ENCODE measurements around the gene PTPA. TPM values are rescaled to one million over a fixed set of nuclear protein-coding genes. Genes with fewer than 3 reads are reported as not detected.
A peak's percentile ranks its signal among the peaks of the same experiment; 100 is the strongest.

PTPA gene
- total and polyA plus RNA-seq, 7 experiments from 2014 or later, result 12.6 to 110 (median 48.1) TPM

DNA sequence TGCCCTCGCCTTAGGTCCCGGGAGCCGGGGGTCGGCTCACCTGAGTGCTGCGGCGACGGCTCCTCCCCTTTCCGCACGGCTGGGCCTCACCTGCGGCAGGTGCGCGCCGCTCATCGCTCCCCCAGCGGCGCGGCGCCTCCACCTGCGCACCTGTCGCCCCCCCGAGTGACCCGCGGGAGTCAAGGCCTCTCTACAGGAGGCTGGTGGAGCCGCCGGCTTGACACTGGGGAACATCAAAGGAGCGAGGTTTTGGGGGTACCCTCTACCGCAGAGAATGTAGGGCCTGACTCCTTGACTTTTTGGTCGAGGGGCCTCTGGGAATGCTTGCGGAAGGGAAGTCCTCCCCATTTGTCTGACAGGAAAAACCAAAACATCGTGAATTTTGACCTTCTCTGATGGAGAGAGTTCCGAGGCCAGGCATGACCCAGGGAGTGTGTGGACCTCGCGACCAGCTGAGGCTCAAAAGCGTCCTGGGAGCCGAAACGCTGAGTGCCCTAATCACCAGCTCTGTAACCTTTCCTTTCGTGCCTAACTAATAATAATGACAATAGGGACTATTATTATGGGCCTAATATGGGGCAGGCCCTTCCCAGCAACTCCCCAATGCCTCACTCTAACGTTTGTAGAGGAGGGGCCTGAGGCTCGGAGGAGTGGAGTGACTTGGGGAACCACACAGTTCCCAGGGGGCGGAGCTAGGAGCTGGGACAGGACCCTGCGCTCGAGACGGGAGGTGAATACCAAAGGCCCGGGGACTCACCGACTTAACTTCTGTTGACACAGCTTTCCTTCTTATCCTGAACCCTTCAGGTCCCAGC lies 67.6 kb downstream of the PTPA start:
- H3K4me3 Mint-ChIP-seq, result peak overlapping the region in 8 of 10 donors; percentile 37 to 90 (median 52)
- intact Hi-C loops (cut with micrococcal nuclease), result loop anchor here (1.0 to 5.0 kb wide), 8 partner anchors 24 to 721 kb away; partner anchors contain the start of genes MIGA2 (in 1 of the 2), NTMT1 (in 1 of the 2) and ODF2 (in 1 of the 2)
- Histone ChIP-seq H3K27ac (ENCODE audit: low read depth, low read length) (no peak overlapping the region), H3K9me3 (ENCODE audit: control insufficient read depth in 2 of 3, low read length in 3 of 3) (no peaks in the 10 kb centered on the region), H3K36me3 (ENCODE audit: control insufficient read depth in 2 of 3, insufficient read depth in 3 of 3, low read length in 3 of 3) (no peaks in the 10 kb centered on the region), H3K27me3 (ENCODE audit: control insufficient read depth in 2 of 2, insufficient read depth in 2 of 2, low read length in 2 of 2) (no peaks in the 10 kb centered on the region), H3K4me3 (ENCODE audit: low read length) (peak overlapping the region; percentile 81), H3K4me1 (ENCODE audit: control insufficient read depth in 2 of 2, insufficient read depth in 2 of 2, low read length in 2 of 2) (peaks cover 0 to 4% of the 10 kb centered on the region in 2 donors)
- H3K27ac Mint-ChIP-seq, result peak overlapping the region in 1 of 9 donors; percentile 23
- DNase-seq, result no peak
- no peak for ATAC-seq
- no peaks in the 10 kb centered on the region for H3K36me3 Mint-ChIP-seq
- no peaks in the 10 kb centered on the region for H3K9me3 Mint-ChIP-seq
- CTCF ChIA-PET, result interaction anchor here (0.7 to 1.6 kb wide), 3 partner anchors 36 to 896 kb away, joined by 3 read pairs; no protein-coding TSS in a partner anchor
- no peaks in the 10 kb centered on the region for H3K27me3 Mint-ChIP-seq
- peaks cover 0 to 13% (median 5%) of the 10 kb centered on the region in 7 donors for H3K4me1 Mint-ChIP-seq
- POLR2A ChIA-PET, result interaction anchor here (0.5 to 8.2 kb wide), 26 partner anchors 8 to 448 kb away, joined by 3 to 119 read pairs (median 4); partner anchors contain the start of gene NTMT1

- ChIA-PET CTCF (no interaction called here), POLR2A (interaction anchor here (0.6 to 1.9 kb wide), 3 partner anchors 25 to 352 kb away, joined by 3 to 6 read pairs (median 4); no protein-coding TSS in a partner anchor)
- no peaks in the 10 kb centered on the region for H3K27me3 Mint-ChIP-seq
- no peaks in the 10 kb centered on the region for H3K27me3 ChIP-seq (ENCODE audit: control insufficient read depth in 2 of 2, insufficient read depth in 2 of 2, low read length in 2 of 2)
- H3K27ac Mint-ChIP-seq, result peak overlapping the region in 1 of 9 donors; percentile 41
- intact Hi-C loops (cut with micrococcal nuclease), result no loop called here
- H3K4me3 Mint-ChIP-seq, result peak overlapping the region in 1 of 10 donors; percentile 35
- peaks cover 0 to 15% (median 0%) of the 10 kb centered on the region in 7 donors for H3K4me1 Mint-ChIP-seq
- H3K36me3 Mint-ChIP-seq, result no peaks in the 10 kb centered on the region
- H3K36me3 ChIP-seq (ENCODE audit: control insufficient read depth in 2 of 3, insufficient read depth in 3 of 3, low read length in 3 of 3), result no peaks in the 10 kb centered on the region
- no peak overlapping the region for H3K27ac ChIP-seq (ENCODE audit: low read depth, low read length)
- peaks cover 0 to 2% (median 0%) of the 10 kb centered on the region in 11 donors for H3K9me3 Mint-ChIP-seq
- ATAC-seq, result no peak
- DNase-seq, result no peak
- H3K4me1 ChIP-seq (ENCODE audit: control insufficient read depth in 2 of 2, insufficient read depth in 2 of 2, low read length in 2 of 2), result peaks cover 0 to 4% of the 10 kb centered on the region in 2 donors
- H3K9me3 ChIP-seq (ENCODE audit: control insufficient read depth in 2 of 3, low read length in 3 of 3), result no peaks in the 10 kb centered on the region
- H3K4me3 ChIP-seq (ENCODE audit: low read length), result no peak overlapping the region
Observed at GRCh38 chr9:129181246-129181645, 70.0 kb downstream of the PTPA start.

DNA sequence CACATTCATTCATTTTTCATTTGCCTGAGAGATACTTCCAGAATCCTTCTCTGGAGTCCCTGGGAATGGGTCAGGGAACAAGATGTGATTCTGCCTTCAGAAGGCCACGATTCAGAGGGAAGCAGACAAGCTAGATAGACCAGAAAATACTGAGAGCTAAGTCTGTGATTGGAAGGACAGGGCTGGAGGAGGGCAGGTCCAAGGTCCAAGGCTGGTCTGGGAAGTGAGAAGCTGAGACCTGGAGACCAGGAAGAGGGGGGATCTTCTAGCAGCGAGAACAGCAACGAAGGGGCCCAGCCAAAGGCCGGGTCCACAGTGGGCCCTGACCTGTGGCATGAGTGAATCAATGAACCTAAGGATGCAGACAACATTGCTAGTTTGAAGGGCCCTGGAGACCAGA lies 70.9 kb downstream of the PTPA start:
- no peaks in the 10 kb centered on the region for H3K36me3 Mint-ChIP-seq
- POLR2A ChIA-PET, result no interaction called here
- H3K27ac Mint-ChIP-seq, result peak overlapping the region in 2 of 9 donors; percentile 52 to 74
- Histone ChIP-seq H3K36me3 (ENCODE audit: control insufficient read depth in 2 of 3, insufficient read depth in 3 of 3, low read length in 3 of 3) (no peaks in the 10 kb centered on the region), H3K27ac (ENCODE audit: low read depth, low read length) (no peak overlapping the region), H3K9me3 (ENCODE audit: control insufficient read depth in 2 of 3, low read length in 3 of 3) (no peaks in the 10 kb centered on the region), H3K4me1 (ENCODE audit: control insufficient read depth in 2 of 2, insufficient read depth in 2 of 2, low read length in 2 of 2) (peaks cover 0 to 4% of the 10 kb centered on the region in 2 donors), H3K27me3 (ENCODE audit: control insufficient read depth in 2 of 2, insufficient read depth in 2 of 2, low read length in 2 of 2) (no peaks in the 10 kb centered on the region), H3K4me3 (ENCODE audit: low read length) (no peak overlapping the region)
- DNase-seq (no peak), ATAC-seq (no peak)
- peaks cover 0 to 15% (median 0%) of the 10 kb centered on the region in 7 donors for H3K4me1 Mint-ChIP-seq
- H3K4me3 Mint-ChIP-seq, result no peak overlapping the region
- intact Hi-C loops (cut with micrococcal nuclease), result no loop called here
- no peaks in the 10 kb centered on the region for H3K27me3 Mint-ChIP-seq
- H3K9me3 Mint-ChIP-seq, result peaks cover 0 to 2% (median 0%) of the 10 kb centered on the region in 11 donors
- CTCF ChIA-PET, result interaction anchor here (0.6 kb wide), 1 partner anchor 178 kb away, joined by 4 read pairs; no protein-coding TSS in a partner anchor

- H3K27ac ChIP-seq (ENCODE audit: low read depth, low read length), result no peak overlapping the region
- no peaks in the 10 kb centered on the region for H3K36me3 Mint-ChIP-seq
- H3K9me3 ChIP-seq (ENCODE audit: control insufficient read depth in 2 of 3, low read length in 3 of 3), result no peaks in the 10 kb centered on the region
- H3K4me3 Mint-ChIP-seq, result no peak overlapping the region
- peaks cover 0 to 4% of the 10 kb centered on the region in 2 donors for H3K4me1 ChIP-seq (ENCODE audit: control insufficient read depth in 2 of 2, insufficient read depth in 2 of 2, low read length in 2 of 2)
- H3K27me3 ChIP-seq (ENCODE audit: control insufficient read depth in 2 of 2, insufficient read depth in 2 of 2, low read length in 2 of 2), result no peaks in the 10 kb centered on the region
- no peak overlapping the region for H3K27ac Mint-ChIP-seq
- CTCF ChIA-PET, result no interaction called here
- H3K9me3 Mint-ChIP-seq, result peaks cover 0 to 2% (median 0%) of the 10 kb centered on the region in 11 donors
- no peaks in the 10 kb centered on the region for H3K36me3 ChIP-seq (ENCODE audit: control insufficient read depth in 2 of 3, insufficient read depth in 3 of 3, low read length in 3 of 3)
- no peak for DNase-seq
- POLR2A ChIA-PET, result interaction anchor here (0.6 to 0.9 kb wide), 2 partner anchors 33 to 51 kb away, joined by 3 to 5 read pairs; no protein-coding TSS in a partner anchor
- no peak for ATAC-seq
- intact Hi-C loops (cut with micrococcal nuclease), result no loop called here
- H3K4me3 ChIP-seq (ENCODE audit: low read length), result no peak overlapping the region
- no peaks in the 10 kb centered on the region for H3K27me3 Mint-ChIP-seq
- peaks cover 0 to 15% (median 0%) of the 10 kb centered on the region in 7 donors for H3K4me1 Mint-ChIP-seq
Observed at GRCh38 chr9:129182625-129183494, 71.6 kb downstream of the PTPA start.

- Mint-ChIP-seq H3K9me3 (peaks cover 0 to 2% (median 0%) of the 10 kb centered on the region in 11 donors), H3K27me3 (no peaks in the 10 kb centered on the region), H3K4me3 (peak overlapping the region in 1 of 10 donors; percentile 73), H3K27ac (no peak overlapping the region), H3K36me3 (no peaks in the 10 kb centered on the region), H3K4me1 (peaks cover 0 to 14% (median 0%) of the 10 kb centered on the region in 7 donors)
- Histone ChIP-seq H3K9me3 (ENCODE audit: control insufficient read depth in 2 of 3, low read length in 3 of 3) (no peaks in the 10 kb centered on the region), H3K4me1 (ENCODE audit: control insufficient read depth in 2 of 2, insufficient read depth in 2 of 2, low read length in 2 of 2) (no peaks in the 10 kb centered on the region), H3K27ac (ENCODE audit: low read depth, low read length) (no peak overlapping the region), H3K36me3 (ENCODE audit: control insufficient read depth in 2 of 3, insufficient read depth in 3 of 3, low read length in 3 of 3) (no peaks in the 10 kb centered on the region), H3K4me3 (ENCODE audit: low read length) (no peak overlapping the region), H3K27me3 (ENCODE audit: control insufficient read depth in 2 of 2, insufficient read depth in 2 of 2, low read length in 2 of 2) (no peaks in the 10 kb centered on the region)
- DNase-seq (no peak), ATAC-seq (no peak)
- CTCF ChIA-PET, result no interaction called here
- intact Hi-C loops (cut with micrococcal nuclease), result no loop called here
- POLR2A ChIA-PET, result interaction anchor here (0.6 to 0.9 kb wide), 3 partner anchors 32 to 589 kb away, joined by 3 to 5 read pairs (median 3); no protein-coding TSS in a partner anchor
Observed at GRCh38 chr9:129183495-129184218, 72.4 kb downstream of the PTPA start.

DNA sequence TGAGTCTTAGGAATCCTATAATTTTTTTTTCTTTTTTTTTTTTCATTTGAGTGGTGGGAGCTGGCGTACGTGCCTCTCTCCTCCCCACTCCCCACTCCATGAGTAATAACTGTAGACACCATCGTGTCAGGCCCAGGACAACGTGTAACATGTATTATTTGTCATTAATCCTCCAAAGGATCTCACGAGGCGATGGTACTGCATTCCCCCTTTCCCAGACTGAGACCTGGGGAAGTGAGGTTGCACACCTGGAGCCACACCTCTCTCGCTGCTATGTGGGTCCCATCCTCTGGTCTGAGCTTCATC lies 73.0 kb downstream of the PTPA start:
- Mint-ChIP-seq H3K27me3 (no peaks in the 10 kb centered on the region), H3K27ac (no peak overlapping the region), H3K9me3 (peaks cover 0 to 2% (median 0%) of the 10 kb centered on the region in 11 donors), H3K4me3 (no peak overlapping the region), H3K4me1 (peaks cover 0 to 10% (median 0%) of the 10 kb centered on the region in 7 donors), H3K36me3 (no peaks in the 10 kb centered on the region)
- Histone ChIP-seq H3K27me3 (ENCODE audit: control insufficient read depth in 2 of 2, insufficient read depth in 2 of 2, low read length in 2 of 2) (no peaks in the 10 kb centered on the region), H3K27ac (ENCODE audit: low read depth, low read length) (no peak overlapping the region), H3K36me3 (ENCODE audit: control insufficient read depth in 2 of 3, insufficient read depth in 3 of 3, low read length in 3 of 3) (no peaks in the 10 kb centered on the region), H3K9me3 (ENCODE audit: control insufficient read depth in 2 of 3, low read length in 3 of 3) (no peaks in the 10 kb centered on the region), H3K4me3 (ENCODE audit: low read length) (no peak overlapping the region), H3K4me1 (ENCODE audit: control insufficient read depth in 2 of 2, insufficient read depth in 2 of 2, low read length in 2 of 2) (no peaks in the 10 kb centered on the region)
- CTCF ChIA-PET, result interaction anchor here (0.6 kb wide), 1 partner anchor 455 kb away, joined by 3 read pairs; no protein-coding TSS in a partner anchor
- intact Hi-C loops (cut with micrococcal nuclease), result no loop called here
- POLR2A ChIA-PET, result interaction anchor here (0.6 kb wide), 1 partner anchor 590 kb away, joined by 3 read pairs; no protein-coding TSS in a partner anchor
- DNase-seq, result no peak
- ATAC-seq, result no peak

Measured in naive thymus-derived CD4-positive, alpha-beta T cell (primary cell).